Measurements from ENCODE around the gene USP15. TPM values are rescaled to one million over a fixed set of nuclear protein-coding genes. Genes with fewer than 3 reads are reported as not detected.

The USP15 gene
- total and polyA plus RNA-seq, 2 of the 8 experiments (the other 6 are each of a cell fraction or from before 2014, with no cell fraction given), result 12.7 to 38.6 TPM

- Histone ChIP-seq H2AFZ (ENCODE audit: low read length) (no peak overlapping the region), H3K27ac (ENCODE audit: low read depth, low read length) (no peak overlapping the region), H3K27me3 (replicated peaks in 1 of 4; ENCODE audit: control insufficient read depth in 3 of 4, extremely low read depth in 1 of 4, insufficient read depth in 3 of 4, low read length in 3 of 4) (no peaks in the 10 kb centered on the region), H2BK120ac (replicated peaks; ENCODE audit: low read depth, low read length) (no peak overlapping the region), H2BK5ac (ENCODE audit: low read depth, low read length) (no peak overlapping the region), H2BK12ac (ENCODE audit: low read depth, low read length) (no peak overlapping the region), H3K23ac (ENCODE audit: insufficient read length) (no peak overlapping the region), H3K4me1 (replicated peaks in 1 of 4; ENCODE audit: control insufficient read depth in 3 of 4, insufficient read depth in 4 of 4, low read length in 3 of 4) (peaks cover 0 to 11% (median 6%) of the 10 kb centered on the region in 4 experiments; a peak in 6 of 7 replicates), H3K79me2 (ENCODE audit: control insufficient read depth in 1 of 2, insufficient read depth in 2 of 2, low read length in 2 of 2) (peaks cover 3 to 74% of the 10 kb centered on the region in 2 experiments), H4K20me1 (replicated peaks in 1 of 2; ENCODE audit: control insufficient read depth in 1 of 2, insufficient read depth in 2 of 2, low read length in 2 of 2) (peaks cover 0 to 2% of the 10 kb centered on the region in 2 experiments), H2AK5ac (ENCODE audit: low read depth, low read length) (no peak overlapping the region), H3K79me1 (ENCODE audit: low read depth, low read length) (peaks cover 2% of the 10 kb centered on the region), H3K18ac (ENCODE audit: extremely low read depth, low read length) (no peak overlapping the region), H2BK20ac (ENCODE audit: low read length) (no peak overlapping the region), H4K91ac (replicated peaks; ENCODE audit: insufficient read length, low read length) (no peak overlapping the region), H3K4me3 (ENCODE audit: extremely low read depth in 1 of 4, insufficient read depth in 2 of 4, low read depth in 3 of 4, low read length in 4 of 4) (no peak overlapping the region), H2BK15ac (ENCODE audit: low read length) (no peak overlapping the region), H3K9me3 (ENCODE audit: insufficient read depth in 2 of 2, low read depth in 1 of 2, low read length in 1 of 2) (no peaks in the 10 kb centered on the region), H4K8ac (ENCODE audit: extremely low read depth, insufficient read depth, low read length) (no peak overlapping the region), H3K4ac (replicated peaks; ENCODE audit: insufficient read length, low read depth, low read length) (no peak overlapping the region), H3K14ac (ENCODE audit: insufficient read length) (no peak overlapping the region), H3K56ac (replicated peaks; ENCODE audit: insufficient read length, low read depth, low read length) (no peak overlapping the region), H3K4me2 (ENCODE audit: insufficient read depth in 1 of 2, low read depth in 2 of 2, low read length in 2 of 2) (no peak overlapping the region), H3K36me3 (ENCODE audit: control insufficient read depth in 2 of 4, insufficient read depth in 4 of 4, low read length in 3 of 4) (no peaks in the 10 kb centered on the region), H4K5ac (ENCODE audit: insufficient read length, low read depth, low read length) (no peak overlapping the region), H3K23me2 (ENCODE audit: low read depth, low read length) (no peaks in the 10 kb centered on the region), H3K9ac (replicated peaks in 1 of 4; ENCODE audit: extremely low read depth in 1 of 4, low read depth in 3 of 4, low read length in 3 of 4) (no peak overlapping the region)
- DNase-seq (ENCODE audit: low read depth in 1 of 2, low spot score in 2 of 2) (no peak), FAIRE-seq (no peak)
- ChIA-PET POLR2A (ENCODE audit: partially characterized antibody) (no interaction called here), CTCF (ENCODE audit: partially characterized antibody) (no interaction called here)
- WGBS, 2 experiments (ENCODE audit: extremely low coverage in 1 of 2, insufficient coverage in 1 of 2, insufficient read length in 1 of 2, insufficient replicate concordance in 2 of 2, low coverage in 1 of 2, low lambda C conversion rate in 2 of 2, missing lambda C conversion rate in 1 of 2), result 93% methylated on average over 5 of the region's 5 CpGs; no CpG with 5 or more reads in 1 of the 2 experiments
- TF ChIP-seq BACH1 (IDR thresholded peaks at IDR 0.05; ENCODE audit: low read length) (no peak), E2F6 (IDR thresholded peaks at IDR 0.05) (no peak), POU5F1 (IDR thresholded peaks at IDR 0.05; ENCODE audit: low read depth, low read length) (no peak), YY1 (IDR thresholded peaks at IDR 0.05; ENCODE audit: low read depth, low read length) (no peak), SIX5 (IDR thresholded peaks at IDR 0.05; ENCODE audit: low read depth, low read length) (no peak), SP1 (IDR thresholded peaks at IDR 0.05; ENCODE audit: low read depth, low read length) (no peak), SIN3A (conservative IDR thresholded peaks at IDR 0.05 in 1 of 2, IDR thresholded peaks at IDR 0.05 in 1 of 2; ENCODE audit: low read depth in 1 of 2, low read length in 2 of 2) (no peak), ASH2L (IDR thresholded peaks at IDR 0.05; ENCODE audit: low read length) (no peak), NRF1 (IDR thresholded peaks at IDR 0.05; ENCODE audit: low read depth, low read length) (no peak), POLR2A (IDR thresholded peaks at IDR 0.05; ENCODE audit: control extremely low read depth in 1 of 2, low read depth in 2 of 2, low read length in 2 of 2) (no peak), ATF2 (IDR thresholded peaks at IDR 0.05; ENCODE audit: low read length) (no peak)
These were observed 28.1 kb downstream of the USP15 start for GRCh38 chr12:62288328-62288727.

Data from H1 (cell line).